ENCODE measurements around the gene TBRG1.

GRCh38 chr11:124605719-124606118, 16.9 kb upstream of the TBRG1 start:
- TF ChIP-seq CTCF (IDR thresholded peaks at IDR 0.05; ENCODE audit: low read depth, low read length) (no peak), EZH2phosphoT487 (IDR thresholded peaks at IDR 0.05; ENCODE audit: low read depth) (no peak)
